BLaER1 treated with 17β-estradiol and CSF1 and Interleukin-3, amounts not matched to agents 10 nM and 100 nM (cell line): ENCODE data around the gene GLB1L.
"Not testable (repeated sequence)": the region's sequence is repeated elsewhere in the genome, so short reads cannot be mapped to it uniquely, and the experiment has no call there.

Source experiments
- H3K27ac ChIP-seq, 11 experiments: shearing (Covaris generic); formaldehyde crosslinking; 2 replicates each; pipeline ENCODE4 v1.8.1; 2022
- H3K27me3 ChIP-seq, 11 experiments: shearing (Covaris generic); formaldehyde crosslinking; 2 replicates each; pipeline ENCODE4 v1.8.1; 2022
- H3K36me3 ChIP-seq, 11 experiments: shearing (Covaris generic); formaldehyde crosslinking; 2 replicates each; pipeline ENCODE4 v1.8.1; 2022
- H3K4me1 ChIP-seq, 10 experiments: shearing (Covaris generic); formaldehyde crosslinking; 2 replicates each; pipeline ENCODE4 v1.8.1; 2022
- H3K4me2 ChIP-seq, 11 experiments: shearing (Covaris generic); formaldehyde crosslinking; 2 replicates each; pipeline ENCODE4 v1.8.1; 2022
- H3K4me3 ChIP-seq, 10 experiments: shearing (Covaris generic); formaldehyde crosslinking; 2 replicates each; pipeline ENCODE4 v1.8.1; 2022
- H3K9ac ChIP-seq, 11 experiments: shearing (Covaris generic); formaldehyde crosslinking; 2 replicates each; pipeline ENCODE4 v1.8.1; 2022
- H3K9me3 ChIP-seq, 11 experiments: shearing (Covaris generic); formaldehyde crosslinking; replicated peaks in 1 of 11; 2 replicates each; pipeline ENCODE4 v1.8.1; 2022
- H4K20me1 ChIP-seq, 11 experiments: shearing (Covaris generic); formaldehyde crosslinking; 2 replicates each; pipeline ENCODE4 v1.8.1; 2022
- Cebpa-rat ChIP-seq, 11 experiments: shearing (Covaris generic); IDR thresholded peaks; 2 replicates each; pipeline ENCODE4 v1.8.1; 2022

The GLB1L gene

DNA sequence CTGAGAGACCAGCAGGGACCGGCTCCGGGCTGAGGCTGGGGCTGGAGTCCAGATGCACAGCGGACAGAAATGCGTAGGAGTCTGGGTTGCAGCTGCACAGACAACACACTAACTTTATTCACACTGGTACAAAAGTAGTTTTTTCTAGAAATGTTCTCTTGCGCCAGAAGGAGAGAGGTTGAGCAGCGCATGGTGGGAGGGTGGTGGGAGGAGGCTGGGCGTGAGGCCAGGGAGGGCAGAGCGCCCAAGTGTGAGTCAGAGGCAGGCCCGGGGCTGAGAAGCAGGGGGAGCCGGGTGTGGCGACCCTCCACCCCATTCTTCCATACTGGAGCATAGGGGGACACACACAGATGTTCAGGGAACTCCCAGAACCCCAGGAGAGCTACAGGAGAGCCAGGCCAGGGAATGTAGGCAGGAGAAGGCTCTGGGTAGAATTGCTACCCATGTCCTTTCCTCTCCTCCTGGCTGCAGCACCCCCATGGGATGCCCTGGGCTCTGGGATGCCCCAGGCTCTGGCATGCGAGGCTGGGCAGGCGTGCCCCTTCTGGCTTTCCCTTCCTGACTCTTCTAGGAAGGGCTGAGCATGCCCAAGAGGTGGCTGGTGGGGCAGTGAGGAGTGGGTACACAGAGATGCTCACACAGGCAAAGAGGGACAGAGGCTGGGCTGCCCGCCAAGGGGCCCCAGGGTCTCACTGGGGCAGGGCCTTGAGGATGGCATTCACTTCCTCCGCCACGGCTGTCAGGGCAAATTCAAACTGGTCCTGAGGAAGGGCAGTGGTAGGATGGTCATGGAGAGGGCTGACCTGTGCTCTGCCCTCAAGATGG is 44.5 kb upstream of the GLB1L start:
- no peak overlapping the region for H3K4me3 ChIP-seq
- no peak overlapping the region for H3K9ac ChIP-seq
- H3K4me2 ChIP-seq: peak overlapping the region in 2 of 11 experiments; percentile 14 to 18; a peak in 2 of 22 replicates
- TF ChIP-seq Cebpa-rat (IDR thresholded peaks at IDR 0.05): no peak
- H3K36me3 ChIP-seq: peaks cover 0 to 16% (median 0%) of the 10 kb centered on the region in 11 experiments; a peak in 7 of 22 replicates
- peaks cover 19 to 48% (median 28%) of the 10 kb centered on the region in 10 experiments for H3K4me1 ChIP-seq
- H4K20me1 ChIP-seq: peaks cover 0 to 20% (median 7%) of the 10 kb centered on the region in 11 experiments; a peak in 11 of 22 replicates
- no peak overlapping the region for H3K27ac ChIP-seq
- no peaks in the 10 kb centered on the region; a peak in 2 of 22 replicates for H3K27me3 ChIP-seq
- no peaks in the 10 kb centered on the region for H3K9me3 ChIP-seq

- Histone ChIP-seq H3K36me3 (peaks cover 0 to 21% (median 0%) of the 10 kb centered on the region in 11 experiments; a peak in 7 of 22 replicates), H3K27me3 (no peaks in the 10 kb centered on the region; a peak in 1 of 22 replicates), H3K4me1 (peaks cover 21 to 50% (median 30%) of the 10 kb centered on the region in 10 experiments), H4K20me1 (peaks cover 0 to 25% (median 12%) of the 10 kb centered on the region in 11 experiments; a peak in 12 of 22 replicates), H3K27ac (no peak overlapping the region), H3K9ac (no peak overlapping the region), H3K4me2 (no peak overlapping the region), H3K4me3 (no peak overlapping the region), H3K9me3 (no peaks in the 10 kb centered on the region)
- no peak for TF ChIP-seq Cebpa-rat (IDR thresholded peaks at IDR 0.05)
Measured at GRCh38 chr2:219289195-219289536, 43.9 kb upstream of the GLB1L start.

- Histone ChIP-seq H3K9ac (0 out of 22 replicates have a peak overlapping the region, but pooled peaks of 1 of the 11 experiments have one; percentile 1), H3K4me3 (no peak overlapping the region), H3K9me3 (no peaks in the 10 kb centered on the region), H4K20me1 (peaks cover 6 to 38% (median 21%) of the 10 kb centered on the region in 11 experiments; a peak in 14 of 22 replicates), H3K36me3 (peaks cover 0 to 36% (median 0%) of the 10 kb centered on the region in 11 experiments; a peak in 7 of 22 replicates), H3K27ac (no peak overlapping the region), H3K27me3 (no peaks in the 10 kb centered on the region), H3K4me1 (peaks cover 22 to 59% (median 39%) of the 10 kb centered on the region in 10 experiments), H3K4me2 (0 out of 22 replicates have a peak overlapping the region, but pooled peaks of 1 of the 11 experiments have one; percentile 3)
- TF ChIP-seq Cebpa-rat (IDR thresholded peaks at IDR 0.05): no peak
Measured at GRCh38 chr2:219287580-219288265, 42.5 kb upstream of the GLB1L start.

DNA sequence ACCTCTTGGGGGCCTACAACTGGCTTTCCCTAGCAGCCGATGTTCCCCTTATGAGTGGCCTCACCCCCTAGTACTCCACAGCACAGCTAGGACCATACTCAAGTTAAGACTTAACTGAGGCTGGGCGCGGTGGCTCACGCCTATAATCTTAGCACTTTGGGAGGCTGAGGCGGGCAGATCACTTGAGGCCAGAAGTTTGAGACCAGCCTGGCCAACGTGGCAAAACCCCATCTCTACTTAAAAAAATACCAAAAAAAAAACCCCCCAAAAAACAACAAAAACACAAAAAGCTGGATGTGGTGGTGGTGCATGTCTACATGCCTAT is 41.8 kb upstream of the GLB1L start:
- not testable (repeated sequence) for H3K9ac ChIP-seq, H3K27ac ChIP-seq, H3K27me3 ChIP-seq, H3K9me3 ChIP-seq, H3K4me3 ChIP-seq
- H3K4me2 ChIP-seq: 0 out of 22 replicates have a peak overlapping the region, but pooled peaks of 2 of the 11 experiments have one; percentile 12 to 36
- H3K36me3 ChIP-seq: peaks cover 0 to 40% (median 0%) of the 10 kb centered on the region in 11 experiments; a peak in 7 of 22 replicates
- peaks cover 10 to 43% (median 21%) of the 10 kb centered on the region in 11 experiments; a peak in 15 of 22 replicates for H4K20me1 ChIP-seq
- H3K4me1 ChIP-seq: peaks cover 28 to 65% (median 46%) of the 10 kb centered on the region in 10 experiments

DNA sequence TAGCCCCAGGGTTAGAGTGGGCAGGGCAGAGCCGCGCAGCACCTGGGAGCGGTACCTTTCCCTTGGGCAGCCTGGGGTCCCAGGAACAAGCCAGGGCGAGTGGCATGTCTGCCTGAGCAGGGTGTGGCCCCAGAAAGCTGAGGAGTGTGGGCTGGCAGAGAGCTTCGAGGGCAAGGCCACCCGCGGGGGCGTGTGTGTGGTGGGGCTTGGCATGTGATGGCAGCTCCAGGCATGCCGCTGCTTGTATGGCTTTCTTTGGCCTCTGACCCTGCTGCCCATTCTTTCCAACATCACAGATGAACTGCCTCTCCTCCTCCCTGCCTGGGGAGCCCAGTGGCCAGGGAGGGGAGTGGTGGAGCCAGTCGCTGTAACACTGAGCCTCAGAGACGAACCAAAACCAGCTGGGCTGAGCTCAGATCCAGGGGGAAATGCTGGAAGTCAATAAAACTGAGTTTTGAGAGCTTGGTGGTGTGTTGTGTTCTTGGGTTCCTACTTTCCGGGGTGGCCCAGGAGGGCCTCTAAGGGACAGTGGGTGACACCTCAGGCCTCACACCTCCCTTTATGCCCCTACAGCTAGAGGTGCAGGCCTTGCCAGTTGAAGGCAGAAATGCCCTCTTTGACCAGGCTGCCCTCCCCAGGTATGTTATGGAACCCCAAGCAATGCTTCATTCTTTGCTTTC is 41.3 kb upstream of the GLB1L start:
- Histone ChIP-seq H4K20me1 (peaks cover 15 to 48% (median 26%) of the 10 kb centered on the region in 11 experiments; a peak in 16 of 22 replicates), H3K4me1 (peaks cover 33 to 70% (median 51%) of the 10 kb centered on the region in 10 experiments), H3K27ac (no peak overlapping the region), H3K36me3 (peaks cover 0 to 45% (median 0%) of the 10 kb centered on the region in 11 experiments; a peak in 7 of 22 replicates), H3K9me3 (no peaks in the 10 kb centered on the region), H3K9ac (no peak overlapping the region), H3K27me3 (no peaks in the 10 kb centered on the region), H3K4me2 (peak overlapping the region; percentile 7 to 48 (median 35); a peak in 18 of 22 replicates), H3K4me3 (no peak overlapping the region)
- TF ChIP-seq Cebpa-rat (IDR thresholded peaks at IDR 0.05): no peak

- H3K9ac ChIP-seq: peak overlapping the region in 7 of 11 experiments; percentile 2 to 64 (median 24); a peak in 4 of 22 replicates
- no peak overlapping the region for H3K4me3 ChIP-seq
Measured at GRCh38 chr2:219285894-219286425, 40.7 kb upstream of the GLB1L start.

DNA sequence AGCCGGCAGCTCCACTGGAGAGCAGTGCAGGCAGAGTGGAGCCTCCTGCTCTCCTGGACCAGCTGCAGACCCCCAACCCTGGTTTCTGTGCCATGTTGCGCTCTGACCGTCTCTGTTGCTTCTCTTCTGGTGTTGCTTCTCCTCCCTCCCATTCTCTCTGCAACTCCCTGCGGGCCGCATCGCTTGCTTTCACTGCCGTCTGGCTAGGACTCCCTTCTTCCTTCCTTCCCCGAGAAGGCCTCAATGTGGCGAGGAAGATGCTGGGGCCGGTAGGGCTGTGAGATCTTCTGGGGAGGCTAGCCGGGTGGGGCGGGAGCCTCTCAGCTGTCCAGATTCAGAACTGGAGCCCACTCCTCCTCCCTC is 40.1 kb upstream of the GLB1L start:
- no peak overlapping the region for H3K27ac ChIP-seq
- H3K9ac ChIP-seq: peak overlapping the region in 8 of 11 experiments; percentile 2 to 64 (median 28); a peak in 7 of 22 replicates
- TF ChIP-seq Cebpa-rat (IDR thresholded peaks at IDR 0.05): no peak
- no peaks in the 10 kb centered on the region for H3K9me3 ChIP-seq
- no peak overlapping the region for H3K4me3 ChIP-seq
- H3K4me1 ChIP-seq: peaks cover 46 to 83% (median 63%) of the 10 kb centered on the region in 10 experiments
- peaks cover 0 to 57% (median 0%) of the 10 kb centered on the region in 11 experiments; a peak in 7 of 22 replicates for H3K36me3 ChIP-seq
- peak overlapping the region; percentile 48 to 98 (median 82) for H3K4me2 ChIP-seq
- H3K27me3 ChIP-seq: no peaks in the 10 kb centered on the region
- H4K20me1 ChIP-seq: peaks cover 17 to 60% (median 28%) of the 10 kb centered on the region in 11 experiments; a peak in 16 of 22 replicates

More at GRCh38 chr2:219285894-219286425, 40.7 kb upstream of the GLB1L start:
- H3K27me3 ChIP-seq: no peaks in the 10 kb centered on the region
- peaks cover 0 to 51% (median 0%) of the 10 kb centered on the region in 11 experiments; a peak in 7 of 22 replicates for H3K36me3 ChIP-seq
- no peak for TF ChIP-seq Cebpa-rat (IDR thresholded peaks at IDR 0.05)
- peak overlapping the region; percentile 48 to 98 (median 82); a peak in 21 of 22 replicates for H3K4me2 ChIP-seq
- no peak overlapping the region for H3K27ac ChIP-seq
- peaks cover 40 to 77% (median 57%) of the 10 kb centered on the region in 10 experiments for H3K4me1 ChIP-seq
- no peaks in the 10 kb centered on the region for H3K9me3 ChIP-seq
- H4K20me1 ChIP-seq: peaks cover 17 to 54% (median 27%) of the 10 kb centered on the region in 11 experiments; a peak in 16 of 22 replicates
